GM12801 (cell line): ENCODE results near the gene UTP15.

Experiments used
- TF ChIP-seq, protein P1 (sequence below): IDR thresholded peaks from one replicate; pipeline ENCODE4 v1.5.1; 2011; ENCODE audit warnings: control low read depth; ENCODE audit not compliant: insufficient read length; ENCODE audit errors: extremely low read depth

UTP15 gene

GRCh38 chr5:73624888-73625287 is 59.3 kb downstream of the UTP15 start:
- TF ChIP-seq, protein P1, sequence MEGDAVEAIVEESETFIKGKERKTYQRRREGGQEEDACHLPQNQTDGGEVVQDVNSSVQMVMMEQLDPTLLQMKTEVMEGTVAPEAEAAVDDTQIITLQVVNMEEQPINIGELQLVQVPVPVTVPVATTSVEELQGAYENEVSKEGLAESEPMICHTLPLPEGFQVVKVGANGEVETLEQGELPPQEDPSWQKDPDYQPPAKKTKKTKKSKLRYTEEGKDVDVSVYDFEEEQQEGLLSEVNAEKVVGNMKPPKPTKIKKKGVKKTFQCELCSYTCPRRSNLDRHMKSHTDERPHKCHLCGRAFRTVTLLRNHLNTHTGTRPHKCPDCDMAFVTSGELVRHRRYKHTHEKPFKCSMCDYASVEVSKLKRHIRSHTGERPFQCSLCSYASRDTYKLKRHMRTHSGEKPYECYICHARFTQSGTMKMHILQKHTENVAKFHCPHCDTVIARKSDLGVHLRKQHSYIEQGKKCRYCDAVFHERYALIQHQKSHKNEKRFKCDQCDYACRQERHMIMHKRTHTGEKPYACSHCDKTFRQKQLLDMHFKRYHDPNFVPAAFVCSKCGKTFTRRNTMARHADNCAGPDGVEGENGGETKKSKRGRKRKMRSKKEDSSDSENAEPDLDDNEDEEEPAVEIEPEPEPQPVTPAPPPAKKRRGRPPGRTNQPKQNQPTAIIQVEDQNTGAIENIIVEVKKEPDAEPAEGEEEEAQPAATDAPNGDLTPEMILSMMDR = no peak

DNA sequence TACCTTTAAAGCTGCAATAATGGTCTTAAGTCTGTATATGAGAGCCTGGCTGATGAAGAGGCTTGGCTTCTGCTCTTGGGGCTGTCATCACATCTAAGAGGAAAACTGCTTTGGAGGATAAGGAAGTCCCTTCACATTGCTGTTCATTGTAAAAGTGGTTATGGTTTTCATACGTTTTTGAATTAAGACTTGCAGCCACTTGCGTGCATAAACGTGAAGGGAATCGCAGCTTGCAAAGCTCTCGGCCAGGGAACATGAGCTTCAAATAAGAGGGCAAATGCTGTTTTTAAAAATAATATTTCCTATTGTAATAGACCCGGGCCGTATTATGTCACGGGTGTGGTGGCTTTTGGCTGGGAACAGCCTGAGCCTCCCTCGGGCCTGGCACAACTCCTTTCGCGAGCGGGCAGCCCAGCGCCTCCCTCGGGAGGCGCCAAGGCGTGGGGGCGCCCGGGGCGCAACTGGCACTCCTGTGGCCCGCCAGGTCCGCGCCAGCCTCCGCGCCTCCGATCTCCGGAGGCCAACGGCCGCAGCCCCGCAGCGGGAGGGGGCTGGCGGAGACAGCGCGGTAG is 59.9 kb downstream of the UTP15 start:
- TF ChIP-seq, protein P1 = no peak

- TF ChIP-seq, protein P1 = no peak
Observed at GRCh38 chr5:73625944-73626811, 60.6 kb downstream of the UTP15 start, which contains the start of gene ARHGEF28. Gene ARHGEF28, plus strand, starts transcription at chr5:73626196. Its CDS starts 58,656 bp downstream, at chr5:73684852.

DNA sequence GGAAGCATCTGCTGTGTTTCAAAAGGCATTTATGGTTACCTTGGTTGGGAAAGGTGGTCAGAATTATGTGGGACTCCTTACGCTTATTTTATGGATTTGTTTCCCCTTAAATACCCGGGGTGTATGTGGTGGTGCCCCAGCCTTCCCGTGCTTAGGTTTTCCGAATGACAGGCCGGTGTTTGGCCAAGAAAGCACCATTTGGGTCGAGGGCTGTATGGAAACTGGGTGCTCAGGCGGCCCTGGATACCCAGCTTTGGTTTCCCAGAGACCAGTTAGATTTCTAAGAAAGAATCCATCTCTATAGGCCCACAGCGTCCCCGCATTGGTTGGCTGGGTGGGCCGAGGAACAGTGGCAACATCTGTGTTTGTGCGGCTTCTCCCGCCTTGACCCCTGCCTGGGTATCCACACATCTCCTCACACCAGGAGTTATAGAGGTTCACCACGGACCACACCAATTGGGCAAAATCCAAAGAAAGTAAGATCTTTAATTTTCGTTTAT is 61.3 kb downstream of the UTP15 start:
- TF ChIP-seq, protein P1 = no peak

- TF ChIP-seq, protein P1 = no peak
Observed at GRCh38 chr5:73629456-73629855, 63.9 kb downstream of the UTP15 start.

- TF ChIP-seq, protein P1 = no peak
Observed at GRCh38 chr5:73630765-73631164, 65.2 kb downstream of the UTP15 start.

DNA sequence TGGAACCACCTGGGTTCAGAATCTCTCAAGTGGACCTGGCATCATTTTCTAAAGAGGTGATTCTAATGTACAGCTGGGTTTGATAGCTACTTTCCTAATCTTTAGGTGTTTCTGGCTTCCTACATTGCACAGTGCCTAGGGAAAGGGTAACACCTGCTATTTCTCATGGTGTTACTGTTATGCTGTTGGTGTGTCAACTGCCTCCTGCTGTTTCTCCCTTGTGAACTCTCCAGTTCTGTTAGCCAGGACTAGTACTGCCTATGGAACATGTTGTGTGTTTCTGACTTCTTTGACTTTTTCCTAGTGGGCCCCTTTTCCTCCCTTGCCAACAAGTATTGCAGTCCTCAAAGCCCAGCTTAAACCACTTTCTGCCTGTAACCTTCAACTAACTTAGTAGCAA is 66.0 kb downstream of the UTP15 start:
- TF ChIP-seq, protein P1 = no peak
